ENCODE results near the gene CACNA2D3. TPM values are rescaled to one million over a fixed set of nuclear protein-coding genes. Genes with fewer than 3 reads are reported as not detected.

CACNA2D3 gene
- total RNA-seq, 4 donors from 2014 or later = 0.30 to 9.6 (median 3.9) TPM

DNA sequence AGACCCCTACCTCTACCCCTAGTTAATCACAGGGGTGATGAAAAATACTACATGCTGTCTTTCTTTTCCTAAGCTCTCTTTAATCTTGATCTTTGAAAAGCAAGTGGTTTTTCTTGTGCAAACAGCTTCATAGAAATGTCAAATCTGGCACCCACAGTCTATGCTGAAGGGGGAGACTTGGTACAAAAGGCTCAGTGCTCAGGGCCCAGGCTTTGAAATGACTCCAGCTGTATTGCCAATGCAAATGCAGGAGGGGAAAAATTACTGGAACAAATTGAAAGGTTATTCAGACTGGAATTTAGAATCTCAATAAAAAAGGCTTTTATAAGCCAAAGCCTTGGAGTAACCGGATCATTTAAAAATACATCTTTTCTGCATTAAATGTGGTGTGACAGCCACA is 581.6 kb downstream of the CACNA2D3 start:
- Histone ChIP-seq H3K36me3 (no peaks in the 10 kb centered on the region), H3K27me3 (no peaks in the 10 kb centered on the region), H3K4me3 (no peak overlapping the region), H3K4me1 (peaks cover 0 to 3% (median 0%) of the 10 kb centered on the region in 4 donors), H3K9me3 (no peaks in the 10 kb centered on the region), H3K27ac (no peak overlapping the region)
- DNase-seq (ENCODE audit: low spot score in 2 of 2) = no peak
- TF ChIP-seq EP300 (IDR thresholded peaks at IDR 0.05) = no peak
- no peak for TF ChIP-seq POLR2A (IDR thresholded peaks at IDR 0.05)
- TF ChIP-seq, protein P1, sequence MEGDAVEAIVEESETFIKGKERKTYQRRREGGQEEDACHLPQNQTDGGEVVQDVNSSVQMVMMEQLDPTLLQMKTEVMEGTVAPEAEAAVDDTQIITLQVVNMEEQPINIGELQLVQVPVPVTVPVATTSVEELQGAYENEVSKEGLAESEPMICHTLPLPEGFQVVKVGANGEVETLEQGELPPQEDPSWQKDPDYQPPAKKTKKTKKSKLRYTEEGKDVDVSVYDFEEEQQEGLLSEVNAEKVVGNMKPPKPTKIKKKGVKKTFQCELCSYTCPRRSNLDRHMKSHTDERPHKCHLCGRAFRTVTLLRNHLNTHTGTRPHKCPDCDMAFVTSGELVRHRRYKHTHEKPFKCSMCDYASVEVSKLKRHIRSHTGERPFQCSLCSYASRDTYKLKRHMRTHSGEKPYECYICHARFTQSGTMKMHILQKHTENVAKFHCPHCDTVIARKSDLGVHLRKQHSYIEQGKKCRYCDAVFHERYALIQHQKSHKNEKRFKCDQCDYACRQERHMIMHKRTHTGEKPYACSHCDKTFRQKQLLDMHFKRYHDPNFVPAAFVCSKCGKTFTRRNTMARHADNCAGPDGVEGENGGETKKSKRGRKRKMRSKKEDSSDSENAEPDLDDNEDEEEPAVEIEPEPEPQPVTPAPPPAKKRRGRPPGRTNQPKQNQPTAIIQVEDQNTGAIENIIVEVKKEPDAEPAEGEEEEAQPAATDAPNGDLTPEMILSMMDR (IDR thresholded peaks at IDR 0.05) = no peak
- WGBS, 2 donors = 30 to 35% methylated on average over 1 of the region's 1 CpG

DNA sequence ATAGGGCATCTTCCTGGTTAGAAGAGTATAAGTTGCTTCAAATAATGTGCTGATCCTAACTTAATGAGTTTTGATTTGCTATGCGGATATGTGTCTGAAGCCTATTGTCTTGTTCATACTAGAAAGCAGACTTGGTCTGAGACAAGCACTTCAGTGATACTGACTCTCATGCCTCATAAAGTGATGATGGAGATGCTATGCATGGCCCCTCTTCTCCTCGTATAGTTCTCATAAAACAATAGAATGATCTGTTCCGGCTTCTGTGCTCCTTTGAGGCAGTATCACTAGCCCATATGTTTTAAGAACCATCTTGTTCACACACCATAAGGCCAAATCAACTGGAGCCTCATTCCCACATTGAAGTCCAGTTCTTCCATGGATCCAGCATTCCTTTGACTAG is 583.4 kb downstream of the CACNA2D3 start:
- no peak overlapping the region for H3K27ac ChIP-seq
- peaks cover 0 to 3% (median 0%) of the 10 kb centered on the region in 4 donors for H3K4me1 ChIP-seq
- no peaks in the 10 kb centered on the region for H3K36me3 ChIP-seq
- no peaks in the 10 kb centered on the region for H3K9me3 ChIP-seq
- TF ChIP-seq POLR2A (IDR thresholded peaks at IDR 0.05) (no peak), EP300 (IDR thresholded peaks at IDR 0.05) (no peak)
- TF ChIP-seq, protein P1 (IDR thresholded peaks at IDR 0.05) = no peak
- no peak overlapping the region for H3K4me3 ChIP-seq
- H3K27me3 ChIP-seq = no peaks in the 10 kb centered on the region
- DNase-seq (ENCODE audit: low spot score in 2 of 2) = no peak
- 43 to 58% methylated on average over 3 of the region's 3 CpGs for WGBS, 2 donors

DNA sequence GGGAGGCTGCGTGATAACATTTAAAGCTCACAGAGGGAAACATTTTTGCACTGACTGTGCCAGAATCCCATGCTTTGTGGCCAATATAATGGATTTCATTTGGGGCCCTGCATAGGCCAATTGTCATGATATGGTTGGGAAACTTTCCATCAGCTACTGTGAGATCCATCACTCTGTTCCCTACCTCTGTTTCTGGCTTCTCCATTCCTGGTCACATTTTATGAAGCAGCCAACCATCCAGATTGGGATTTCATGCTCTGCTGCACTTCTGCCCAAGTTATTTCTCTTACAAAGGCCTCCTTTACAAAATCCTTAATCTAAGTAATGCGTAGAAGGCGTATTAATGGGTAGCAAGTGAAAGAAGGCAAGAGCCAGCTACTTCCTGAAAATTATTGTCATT is 584.4 kb downstream of the CACNA2D3 start:
- H3K36me3 ChIP-seq = no peaks in the 10 kb centered on the region
- no peaks in the 10 kb centered on the region for H3K9me3 ChIP-seq
- H3K27me3 ChIP-seq = no peaks in the 10 kb centered on the region
- H3K4me1 ChIP-seq = peaks cover 0 to 3% (median 0%) of the 10 kb centered on the region in 4 donors
- H3K4me3 ChIP-seq = no peak overlapping the region
- no peak for TF ChIP-seq POLR2A (IDR thresholded peaks at IDR 0.05)
- no peak for TF ChIP-seq EP300 (IDR thresholded peaks at IDR 0.05)
- TF ChIP-seq, protein P1 (IDR thresholded peaks at IDR 0.05) = no peak
- DNase-seq (ENCODE audit: low spot score in 2 of 2) = no peak
- WGBS, 2 donors = 92% methylated on average over 3 of the region's 3 CpGs
- no peak overlapping the region for H3K27ac ChIP-seq

DNA sequence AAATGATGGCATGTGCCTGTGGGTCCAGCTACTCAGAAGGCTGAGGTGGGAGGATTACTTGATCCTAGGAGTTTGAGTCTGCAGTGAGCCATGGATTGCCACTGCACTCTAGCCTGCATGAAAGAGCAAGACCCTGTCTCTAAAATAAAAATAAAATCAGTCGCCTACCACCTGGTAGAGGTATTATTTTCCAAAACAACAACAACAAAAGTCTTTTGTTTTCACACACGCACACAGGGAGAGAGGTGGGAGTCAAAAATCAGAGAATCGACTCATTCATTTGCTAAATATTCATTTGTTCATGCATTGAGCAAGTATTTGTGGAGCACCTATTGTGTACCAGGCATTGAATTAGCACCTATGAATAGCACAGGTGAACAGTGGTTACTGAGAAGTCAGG is 587.4 kb downstream of the CACNA2D3 start:
- Histone ChIP-seq H3K27ac (no peak overlapping the region), H3K4me3 (no peak overlapping the region), H3K36me3 (no peaks in the 10 kb centered on the region), H3K4me1 (peaks cover 0 to 6% (median 2%) of the 10 kb centered on the region in 4 donors), H3K27me3 (no peaks in the 10 kb centered on the region), H3K9me3 (no peaks in the 10 kb centered on the region)
- WGBS, 2 donors = 83 to 86% methylated on average over 3 of the region's 3 CpGs
- no peak for DNase-seq (ENCODE audit: low spot score in 2 of 2)
- TF ChIP-seq EP300 (IDR thresholded peaks at IDR 0.05) (no peak), POLR2A (IDR thresholded peaks at IDR 0.05) (no peak)
- TF ChIP-seq, protein P1 (IDR thresholded peaks at IDR 0.05) = no peak

DNA sequence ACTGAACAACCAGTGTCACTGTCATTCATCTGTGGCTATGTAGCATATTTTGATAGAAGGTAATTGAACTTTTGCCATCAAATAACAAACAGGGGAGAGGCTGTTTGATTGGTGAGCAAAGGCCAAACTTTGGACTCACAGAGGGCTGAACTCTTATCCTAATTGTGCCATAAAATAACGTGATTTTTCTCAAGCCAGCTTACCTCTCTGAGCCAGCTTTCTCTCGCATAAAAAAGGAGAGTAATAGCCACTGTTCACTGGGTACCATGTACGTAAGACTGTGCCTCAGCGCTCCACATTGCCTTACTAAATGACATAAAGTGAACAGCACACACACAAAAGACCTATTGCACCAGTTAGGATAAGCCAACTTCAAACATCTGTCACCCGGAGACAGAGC is 588.6 kb downstream of the CACNA2D3 start:
- WGBS, 2 donors = 76 to 80% methylated on average over 5 of the region's 5 CpGs
- TF ChIP-seq POLR2A (IDR thresholded peaks at IDR 0.05) (no peak), EP300 (IDR thresholded peaks at IDR 0.05) (no peak)
- TF ChIP-seq, protein P1 (IDR thresholded peaks at IDR 0.05) = no peak
- H3K27ac ChIP-seq = no peak overlapping the region
- no peak for DNase-seq (ENCODE audit: low spot score in 2 of 2)
- H3K27me3 ChIP-seq = no peaks in the 10 kb centered on the region
- H3K36me3 ChIP-seq = no peaks in the 10 kb centered on the region
- no peak overlapping the region for H3K4me3 ChIP-seq
- H3K4me1 ChIP-seq = peaks cover 0 to 6% (median 2%) of the 10 kb centered on the region in 4 donors
- no peaks in the 10 kb centered on the region for H3K9me3 ChIP-seq

Data from tibial nerve (tissue), 4 donors.